CD4-positive, alpha-beta T cell treated with Interleukin-2 at 100 ng/mL for 4 hours (primary cell): Measurements from ENCODE around the gene YIPF3.
"Not testable (repeated sequence)": the region's sequence is repeated elsewhere in the genome, so short reads cannot be mapped to it uniquely, and the experiment has no call there.

Experiments
- DNase-seq: peaks from one replicate; pipeline ENCODE4 v3.0.0-alpha.2; 2020; ENCODE audit warnings: low spot score

Gene YIPF3

DNA sequence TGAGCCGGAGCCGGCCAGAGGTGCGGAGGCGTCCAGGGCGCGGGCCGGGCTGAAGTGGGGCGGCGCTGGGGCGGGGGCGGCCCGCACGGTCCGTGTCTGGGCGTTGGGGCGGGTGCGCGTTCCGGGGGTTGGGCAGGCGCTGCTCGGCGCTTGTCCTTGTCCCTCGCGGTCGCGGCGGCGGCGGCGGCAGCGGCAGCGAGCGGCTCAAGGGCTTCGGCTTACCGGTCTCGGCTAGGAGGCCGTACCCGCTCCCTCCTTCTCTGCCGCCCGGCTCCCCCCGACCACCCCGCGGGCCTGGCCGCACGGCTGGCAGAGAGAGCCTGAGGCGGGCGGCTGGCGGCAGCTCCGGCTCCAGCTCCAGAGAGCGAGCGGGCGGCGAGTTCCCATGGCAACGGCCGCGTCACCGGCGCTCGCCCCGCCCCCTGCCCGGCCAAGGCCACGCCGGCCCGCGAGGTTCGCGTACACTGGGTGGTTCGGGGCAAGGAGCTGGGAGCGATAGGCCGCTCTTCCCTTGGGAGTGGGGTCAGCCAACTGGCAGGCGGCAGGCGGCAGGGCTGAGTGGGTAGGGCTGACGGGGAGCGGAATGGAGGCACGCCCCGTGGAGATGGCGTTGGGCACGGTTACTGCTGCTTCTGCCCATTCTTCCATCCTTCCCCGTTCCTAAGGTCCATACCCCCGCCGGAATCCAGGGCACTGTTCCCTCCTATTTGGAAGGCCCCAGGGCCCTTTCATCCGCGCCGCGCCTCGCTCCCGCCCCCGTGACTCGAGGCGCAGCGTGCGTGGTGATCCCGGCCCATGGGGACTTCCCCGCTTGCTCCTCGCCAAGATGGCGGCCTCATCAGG is 6.5 kb downstream of the YIPF3 start, which contains the start of gene LRRC73:
LRRC73 (minus strand) TSS at position 363 of the 843 bp plus-strand sequence. CDS start 561 bp downstream, outside the sequence.
- peak; percentile 72 for DNase-seq

GRCh38 chr6:43509142-43509983 is 7.4 kb downstream of the YIPF3 start:
- no peak for DNase-seq

GRCh38 chr6:43508481-43509141 is 8.1 kb downstream of the YIPF3 start:
- no peak for DNase-seq

DNA sequence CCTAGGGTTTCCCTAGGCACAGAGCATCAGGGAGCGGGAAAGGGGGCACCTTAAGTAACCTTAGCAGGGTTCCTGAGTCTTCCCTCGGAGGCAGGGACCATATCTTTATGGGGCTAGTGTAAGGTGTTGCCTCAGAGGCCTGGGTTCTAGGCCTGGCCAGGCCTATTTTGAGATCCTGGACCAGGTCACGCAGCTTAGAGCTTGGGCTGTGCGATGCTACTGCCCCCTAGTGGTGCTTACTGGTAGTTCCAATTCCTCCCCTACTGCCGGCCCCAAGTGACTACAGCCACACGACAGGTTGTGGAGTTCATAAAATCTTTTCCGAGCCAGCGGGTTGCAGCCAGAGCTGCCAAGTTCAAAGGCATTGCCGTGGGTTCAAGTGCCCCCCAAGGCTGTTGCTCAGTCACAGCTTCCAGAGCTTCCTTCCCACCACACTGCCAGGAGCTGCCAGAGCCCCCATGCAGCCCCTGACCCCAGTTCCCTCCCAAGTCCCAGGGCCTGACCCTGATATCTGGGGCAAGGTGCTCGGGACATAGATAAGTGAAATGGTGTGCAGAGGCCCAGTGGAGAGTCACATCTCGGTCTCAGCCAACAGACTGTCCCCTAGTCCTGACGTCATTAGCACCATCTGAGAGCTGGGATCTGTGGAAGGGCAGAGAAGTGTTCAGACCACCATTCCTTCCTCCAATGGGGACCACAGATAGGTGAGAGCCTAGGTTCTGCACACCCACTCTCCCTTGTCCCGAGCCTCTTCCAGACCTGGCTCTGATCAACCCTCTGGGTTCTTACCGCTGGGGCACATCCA is 9.9 kb downstream of the YIPF3 start:
- peak; percentile 85 for DNase-seq

GRCh38 chr6:43506171-43506570 is 10.6 kb downstream of the YIPF3 start:
- no peak for DNase-seq

DNA sequence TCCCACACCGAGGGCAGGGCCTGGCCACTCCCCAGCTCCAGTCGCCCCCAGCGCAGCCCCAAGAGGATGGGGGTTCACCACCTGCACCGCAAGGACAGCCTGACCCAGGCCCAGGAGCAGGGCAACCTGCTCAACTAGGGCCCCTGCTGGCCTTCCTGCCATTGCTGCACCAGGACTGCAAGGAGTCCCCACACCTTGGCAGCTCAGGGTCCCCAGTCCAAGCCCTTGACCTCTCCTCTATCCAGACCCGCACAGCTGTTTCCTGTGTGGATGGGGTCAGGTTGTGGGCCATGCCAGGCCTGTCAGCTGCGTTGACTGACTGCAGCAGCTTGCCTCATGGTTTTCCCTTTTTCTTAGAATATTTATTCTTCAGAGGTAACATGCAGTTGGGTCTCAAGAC is 11.0 kb downstream of the YIPF3 start:
- DNase-seq: no peak

DNA sequence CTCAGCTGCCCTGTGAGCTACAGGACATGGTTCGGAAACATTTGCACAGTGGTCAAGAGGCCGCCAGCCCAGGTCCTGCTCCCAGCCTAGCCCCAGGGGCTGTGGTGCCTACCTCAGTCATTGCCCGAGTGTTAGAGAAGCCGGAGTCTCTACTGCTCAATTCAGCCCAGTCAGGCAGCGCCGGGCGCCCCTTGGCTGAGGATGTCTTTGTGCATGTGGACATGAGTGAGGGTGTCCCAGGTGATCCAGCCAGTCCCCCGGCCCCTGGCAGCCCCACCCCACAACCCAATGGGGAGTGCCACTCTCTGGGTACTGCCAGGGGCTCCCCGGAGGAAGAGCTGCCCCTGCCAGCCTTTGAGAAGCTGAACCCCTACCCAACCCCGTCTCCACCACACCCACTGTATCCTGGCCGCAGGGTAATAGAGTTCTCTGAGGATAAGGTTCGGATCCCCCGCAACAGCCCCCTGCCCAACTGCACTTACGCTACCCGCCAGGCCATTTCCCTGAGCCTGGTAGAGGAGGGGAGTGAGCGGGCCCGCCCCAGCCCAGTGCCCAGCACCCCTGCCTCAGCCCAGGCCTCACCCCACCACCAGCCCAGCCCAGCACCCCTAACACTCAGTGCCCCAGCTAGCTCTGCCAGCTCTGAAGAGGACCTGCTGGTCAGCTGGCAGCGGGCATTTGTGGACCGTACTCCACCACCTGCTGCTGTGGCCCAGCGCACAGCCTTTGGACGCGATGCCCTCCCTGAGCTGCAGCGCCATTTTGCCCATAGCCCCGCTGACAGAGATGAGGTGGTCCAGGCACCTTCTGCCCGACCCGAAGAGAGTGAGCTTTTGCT is 11.8 kb downstream of the YIPF3 start:
- no peak for DNase-seq

DNA sequence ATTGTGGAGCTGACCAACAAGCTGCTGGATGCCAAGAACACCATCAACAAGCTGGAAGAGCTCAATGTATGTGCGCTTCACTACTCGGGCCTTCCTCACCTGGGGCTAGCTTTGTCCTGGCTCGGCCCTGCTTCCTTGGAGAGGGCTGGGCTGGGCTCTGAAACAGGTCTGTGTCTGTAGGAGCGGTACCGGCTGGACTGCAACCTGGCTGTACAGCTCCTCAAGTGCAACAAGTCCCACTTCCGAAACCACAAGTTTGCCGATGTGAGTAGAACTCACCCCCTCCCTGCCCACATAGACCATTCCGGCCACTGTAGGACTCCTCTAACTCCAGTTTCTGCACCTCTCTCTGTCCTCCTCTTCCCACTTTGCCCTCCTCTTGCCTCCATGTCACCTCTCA is 13.3 kb downstream of the YIPF3 start:
- no peak for DNase-seq

DNA sequence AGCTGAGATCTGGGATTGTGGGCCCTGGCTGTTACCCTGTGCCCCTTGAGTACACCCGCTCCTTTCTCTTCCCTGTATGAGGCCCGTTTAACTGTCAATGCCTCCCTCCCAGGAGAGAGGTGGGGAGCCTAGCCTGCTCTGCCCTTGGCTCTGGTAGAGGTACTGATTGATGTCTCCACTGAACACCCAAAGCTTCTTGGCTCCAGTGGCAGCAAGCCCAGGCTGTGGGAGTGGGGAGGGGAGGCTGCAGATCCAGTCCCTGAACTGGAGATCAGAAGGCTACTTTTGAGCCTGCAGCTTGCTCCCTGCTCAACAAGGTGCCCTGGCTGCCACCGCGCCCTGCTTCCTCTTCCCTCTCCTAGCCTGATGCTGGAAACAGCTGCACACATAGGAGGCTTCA is 14.1 kb downstream of the YIPF3 start:
- no peak for DNase-seq

GRCh38 chr6:43500921-43501320 is 15.8 kb downstream of the YIPF3 start:
- DNase-seq: no peak

DNA sequence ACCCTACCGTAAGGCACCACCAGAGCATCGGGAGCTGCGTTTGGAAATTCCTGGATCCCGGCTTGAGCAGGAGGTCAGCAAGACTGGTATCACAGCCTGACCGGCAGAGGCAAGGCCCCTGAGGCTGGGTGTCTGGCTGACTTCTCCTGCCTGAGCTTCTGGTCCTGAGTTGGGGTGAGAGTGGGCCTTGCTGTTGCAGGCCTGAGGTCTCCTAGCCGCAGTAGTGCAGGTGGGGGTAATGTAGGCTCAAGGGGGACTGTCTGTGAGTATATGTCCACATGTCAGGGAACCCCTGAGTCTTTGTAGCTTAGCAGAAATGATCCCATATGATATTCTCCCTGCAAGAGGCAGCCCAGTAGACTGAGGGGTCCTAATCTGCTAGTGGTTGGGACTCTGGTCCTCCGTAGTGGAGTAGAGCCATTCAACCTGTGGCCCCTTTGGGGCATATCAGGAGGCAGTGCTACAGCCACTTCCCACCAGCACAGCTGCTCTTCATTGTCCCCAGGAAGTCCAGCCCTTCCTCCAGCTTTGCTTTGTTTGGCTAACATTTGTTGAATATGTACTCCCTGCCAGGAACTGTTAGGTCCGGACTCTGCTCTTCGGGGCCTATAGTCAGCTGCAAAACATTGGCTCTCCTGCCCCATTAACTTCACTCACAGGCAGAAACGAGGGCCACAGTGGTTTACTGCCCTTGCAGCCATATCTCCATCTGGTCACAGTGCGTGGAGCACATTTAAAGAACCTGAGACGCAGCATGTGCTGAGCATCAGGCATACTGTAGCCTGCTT is 17.5 kb downstream of the YIPF3 start:
- no peak for DNase-seq

- DNase-seq: not testable (repeated sequence)
These were observed 18.4 kb downstream of the YIPF3 start for GRCh38 chr6:43498291-43498690.

DNA sequence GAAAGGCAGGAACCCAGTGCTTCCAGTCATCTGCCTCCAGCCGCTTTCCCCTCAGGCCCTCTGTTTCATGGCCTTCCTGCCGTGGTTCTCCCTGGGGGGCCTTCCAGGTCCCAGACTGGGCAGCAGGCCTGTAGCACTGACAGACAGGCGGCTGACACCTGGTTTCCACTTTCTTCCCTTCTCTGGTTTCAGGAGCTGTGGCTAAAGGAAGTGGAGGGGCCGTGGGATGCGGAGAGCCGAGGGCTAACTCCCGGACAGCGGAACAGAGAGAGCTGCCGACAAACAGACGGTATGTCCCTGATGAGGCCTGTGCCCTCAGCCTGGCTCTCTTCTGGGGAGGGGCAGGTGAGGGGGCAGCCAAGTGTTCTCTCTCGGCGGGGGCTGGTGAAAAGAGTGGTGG is 19.0 kb downstream of the YIPF3 start:
- DNase-seq: no peak

DNA sequence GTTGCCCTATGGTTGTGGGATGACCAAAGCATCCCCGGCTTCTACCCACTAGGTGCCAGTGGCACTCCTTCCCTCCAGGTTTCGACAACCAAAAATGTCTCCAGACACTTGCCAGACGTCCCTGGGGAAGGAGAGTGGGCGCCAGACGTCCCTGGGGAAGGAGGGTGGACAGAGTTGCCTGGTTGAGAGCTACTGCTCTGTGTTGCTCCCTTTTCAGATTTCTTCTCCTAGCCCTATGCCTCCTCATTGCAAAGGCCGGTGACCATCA is 19.7 kb downstream of the YIPF3 start:
- DNase-seq: no peak

GRCh38 chr6:43496370-43497128 is 20.2 kb downstream of the YIPF3 start:
- peak; percentile 18 for DNase-seq

GRCh38 chr6:43495409-43495941 is 21.3 kb downstream of the YIPF3 start:
- peak; percentile 18 for DNase-seq

GRCh38 chr6:43494766-43495165 is 22.0 kb downstream of the YIPF3 start:
- DNase-seq: no peak

DNA sequence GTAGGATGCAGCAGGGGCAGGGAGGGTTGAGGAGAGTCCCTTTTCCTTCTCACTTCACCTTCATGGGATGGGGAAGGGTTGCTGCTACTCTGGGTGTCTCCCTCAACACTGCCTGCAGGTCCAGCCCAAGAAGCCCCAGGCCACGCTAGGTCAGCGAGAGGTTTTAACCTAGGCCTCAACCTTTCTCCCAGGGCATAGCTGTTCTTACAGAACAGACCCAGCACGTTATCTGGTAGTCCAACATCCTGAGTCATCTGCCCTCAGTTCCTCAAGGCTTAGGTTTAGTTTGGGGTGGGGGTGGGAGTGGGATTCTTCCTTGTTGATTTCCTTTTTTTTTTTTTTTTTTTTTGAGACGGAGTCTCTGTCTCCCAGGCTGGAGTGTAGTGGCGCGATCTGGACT is 22.4 kb downstream of the YIPF3 start:
- no peak for DNase-seq

DNA sequence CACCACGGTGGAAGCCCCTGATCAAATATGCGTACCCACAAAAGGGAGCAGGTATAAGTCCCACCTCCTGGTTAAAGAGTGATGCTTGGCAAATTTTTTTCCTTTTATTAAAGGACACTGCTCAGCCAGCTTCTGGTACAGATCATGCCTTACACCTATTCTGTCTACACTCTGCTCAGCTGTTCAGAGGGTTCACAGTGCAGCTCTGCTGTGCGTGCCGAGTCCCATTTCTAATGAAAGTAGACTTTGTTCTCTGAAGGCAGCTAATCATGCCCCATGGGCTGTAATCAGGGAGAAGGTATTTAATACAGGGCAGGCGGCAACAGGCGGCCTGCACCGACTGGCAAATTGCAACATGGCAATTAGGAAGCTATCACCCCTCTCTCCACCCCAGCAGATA is 22.9 kb downstream of the YIPF3 start:
- DNase-seq: no peak
